SK-N-SH treated with all-trans-retinoic acid at 6 μM for 48 hours (cell line): ENCODE measurements around the gene VPS4B.

ENCODE experiments used
- CSDC2 ChIP-seq: fragments of 250-450 bp; sonication (Bioruptor Pico); IDR thresholded peaks from 2 replicates; pipeline ENCODE4 v1.5.0; 2020; ENCODE audit warnings: mild to moderate bottlenecking, moderate library complexity
- CSRNP3 ChIP-seq: fragments of 250-450 bp; sonication (Bioruptor Pico); IDR thresholded peaks from 2 replicates; pipeline ENCODE4 v1.5.1; 2021; ENCODE audit warnings: mild to moderate bottlenecking, moderate library complexity
- RARB ChIP-seq: fragments of 250-450 bp; sonication (Bioruptor Pico); IDR thresholded peaks from 2 replicates; pipeline ENCODE4 v1.8.0; 2021; ENCODE audit warnings: mild to moderate bottlenecking, moderate library complexity
- TOX ChIP-seq: fragments of 250-450 bp; sonication (Bioruptor Pico); IDR thresholded peaks from 2 replicates; pipeline ENCODE4 v1.8.0; 2021; ENCODE audit warnings: mild to moderate bottlenecking, moderate library complexity, borderline replicate concordance
- TSHZ2 ChIP-seq: fragments of 250-450 bp; sonication (Bioruptor Pico); IDR thresholded peaks from 2 replicates; pipeline ENCODE4 v1.5.0; 2020; ENCODE audit warnings: mild to moderate bottlenecking, moderate library complexity

GRCh38 chr18:63348508-63349136, 73.7 kb downstream of the VPS4B start:
- TF ChIP-seq TSHZ2 (CRISPR knock-in tag) (no peak), TOX (no peak), RARB (no peak), CSDC2 (no peak), CSRNP3 (CRISPR knock-in tag) (no peak)
